DMS 273 treated with DMSO at 0.1 percent for 48 hours (cell line): ENCODE results near the gene APOBEC3F.

Experiments used
- DNase-seq: peaks from one replicate; lab custom pipeline; 2025; lab: John Stamatoyannopoulos, UW

Gene APOBEC3F

GRCh38 chr22:39092111-39092862 is 51.6 kb downstream of the APOBEC3F start:
- no peak for DNase-seq

GRCh38 chr22:39094717-39095389 is 54.2 kb downstream of the APOBEC3F start:
- DNase-seq, result no peak

- no peak for DNase-seq
Observed at GRCh38 chr22:39095971-39096370, 55.3 kb downstream of the APOBEC3F start.

- DNase-seq, result no peak
Observed at GRCh38 chr22:39097098-39098020, 56.7 kb downstream of the APOBEC3F start, which contains the start of gene APOBEC3H. TSS of gene APOBEC3H (plus strand) at chr22:39097244. CDS start at chr22:39100279, 3,035 bp downstream.

- no peak for DNase-seq
Observed at GRCh38 chr22:39098026-39098425, 57.4 kb downstream of the APOBEC3F start.

- no peak for DNase-seq
Observed at GRCh38 chr22:39098576-39098975, 57.9 kb downstream of the APOBEC3F start.

GRCh38 chr22:39101226-39101625 is 60.6 kb downstream of the APOBEC3F start:
- DNase-seq, result no peak

GRCh38 chr22:39103431-39103830 is 62.8 kb downstream of the APOBEC3F start:
- DNase-seq, result no peak
